ENCODE results near the gene NDUFA12.

- TF ChIP-seq POLR2A (IDR thresholded peaks at IDR 0.05; ENCODE audit: low read length) (no peak), GATA1 (IDR thresholded peaks at IDR 0.05; ENCODE audit: low read depth, low read length) (no peak)
Measured at GRCh38 chr12:94930216-94930654, 73.3 kb downstream of the NDUFA12 start.
